Measurements from ENCODE around the gene GPALPP1.

Gene GPALPP1

GRCh38 chr13:45064889-45065288, 75.6 kb downstream of the GPALPP1 start:
- no peak for FAIRE-seq

GRCh38 chr13:45068036-45069001, 79.0 kb downstream of the GPALPP1 start:
- FAIRE-seq: no peak

- no peak for FAIRE-seq
Observed at GRCh38 chr13:45073809-45074208, 84.5 kb downstream of the GPALPP1 start.

- FAIRE-seq: no peak
Observed at GRCh38 chr13:45074721-45075120, 85.4 kb downstream of the GPALPP1 start.

GRCh38 chr13:45078003-45078402, 88.7 kb downstream of the GPALPP1 start:
- FAIRE-seq: no peak

All from endometrium (tissue), 2 donors.